Gastroesophageal sphincter (tissue), 4 donors: ENCODE results near the gene DGKQ. TPM values are rescaled to one million over a fixed set of nuclear protein-coding genes. Genes with fewer than 3 reads are reported as not detected.
A peak's percentile ranks its signal among the peaks of the same experiment; 100 is the strongest.
"Not testable (repeated sequence)": the region's sequence is repeated elsewhere in the genome, so short reads cannot be mapped to it uniquely, and the experiment has no call there.

ENCODE experiments used
- ATAC-seq: fragments of 150-250 bp; one replicate; pipeline ENCODE4 v1.9.1; 2016; ENCODE audit warnings: mild to moderate bottlenecking, moderate library complexity
- H3K27ac ChIP-seq, 4 donors: fragments of 200-600 bp; sonication (generic) in 3 of 4; 1 replicate in 3 of 4; 2 replicates in 1 of 4; pipeline ENCODE4 v1.5.1; 2016 to 2019
- H3K27me3 ChIP-seq: fragments of 200-600 bp; sonication (generic); one replicate; pipeline ENCODE4 v1.5.1; 2019
- H3K36me3 ChIP-seq, 2 donors: fragments of 200-600 bp; sonication (generic); one replicate each; pipeline ENCODE4 v1.5.1; 2019; ENCODE audit warnings: control low read depth in 1 of 2
- H3K4me1 ChIP-seq, 3 donors: fragments of 200-600 bp; sonication (generic); 1 replicate in 2 of 3; 2 replicates in 1 of 3; pipeline ENCODE4 v1.5.1; 2016 to 2019; ENCODE audit warnings: control low read depth in 2 of 3
- H3K4me3 ChIP-seq, 2 donors: fragments of 200-600 bp; sonication (generic); one replicate each; pipeline ENCODE4 v1.5.1; 2019; ENCODE audit warnings: mild to moderate bottlenecking in 1 of 2, moderate library complexity in 1 of 2
- H3K9me3 ChIP-seq, 3 donors: fragments of 200-600 bp; sonication (generic); one replicate each; pipeline ENCODE4 v1.5.1; 2017 to 2019; ENCODE audit warnings: control low read depth in 2 of 3
- EP300 ChIP-seq: sonication (generic); formaldehyde crosslinking; IDR thresholded peaks from one replicate; pipeline ENCODE4 v1.6.1; 2017; ENCODE audit warnings: antibody characterized with exemption, mild to moderate bottlenecking
- POLR2A ChIP-seq, 2 donors: fragments of 450-650 bp; IDR thresholded peaks; one replicate each; pipeline ENCODE4 v1.6.1; 2017; ENCODE audit warnings: antibody characterized with exemption in 2 of 2, mild to moderate bottlenecking in 2 of 2, moderate library complexity in 1 of 2
- POLR2AphosphoS5 ChIP-seq: sonication (generic); formaldehyde crosslinking; IDR thresholded peaks from one replicate; pipeline ENCODE4 v1.6.1; 2017; ENCODE audit warnings: antibody characterized with exemption
- WGBS, 2 donors: methylation state at CpG; one replicate each; pipeline ENCODE4 v1.1.5; 2018; ENCODE audit warnings: low coverage in 1 of 2; 5-methylcytosine and 5-hydroxymethylcytosine counted together
- total RNA-seq, 4 donors: library from RNA; depleted of rRNA; stranded (reverse); fragments of >200 nt; gene quantifications; one replicate each; pipeline ENCODE4 v1.1.0, GENCODE V29; 2016
- TF ChIP-seq, protein P1 (sequence below), 4 experiments: fragments of 200-600 bp in 2 of 4; fragments of 450-650 bp in 2 of 4; sonication (generic) in 1 of 4; IDR thresholded peaks; one replicate each; pipeline ENCODE4 v1.5.1; 2017 to 2019; ENCODE audit warnings: antibody characterized with exemption in 4 of 4, mild to moderate bottlenecking in 2 of 4, moderate library complexity in 2 of 4

DGKQ gene
- total RNA-seq, 4 donors from 2014 or later = 7.5 to 13.5 (median 9.3) TPM

DNA sequence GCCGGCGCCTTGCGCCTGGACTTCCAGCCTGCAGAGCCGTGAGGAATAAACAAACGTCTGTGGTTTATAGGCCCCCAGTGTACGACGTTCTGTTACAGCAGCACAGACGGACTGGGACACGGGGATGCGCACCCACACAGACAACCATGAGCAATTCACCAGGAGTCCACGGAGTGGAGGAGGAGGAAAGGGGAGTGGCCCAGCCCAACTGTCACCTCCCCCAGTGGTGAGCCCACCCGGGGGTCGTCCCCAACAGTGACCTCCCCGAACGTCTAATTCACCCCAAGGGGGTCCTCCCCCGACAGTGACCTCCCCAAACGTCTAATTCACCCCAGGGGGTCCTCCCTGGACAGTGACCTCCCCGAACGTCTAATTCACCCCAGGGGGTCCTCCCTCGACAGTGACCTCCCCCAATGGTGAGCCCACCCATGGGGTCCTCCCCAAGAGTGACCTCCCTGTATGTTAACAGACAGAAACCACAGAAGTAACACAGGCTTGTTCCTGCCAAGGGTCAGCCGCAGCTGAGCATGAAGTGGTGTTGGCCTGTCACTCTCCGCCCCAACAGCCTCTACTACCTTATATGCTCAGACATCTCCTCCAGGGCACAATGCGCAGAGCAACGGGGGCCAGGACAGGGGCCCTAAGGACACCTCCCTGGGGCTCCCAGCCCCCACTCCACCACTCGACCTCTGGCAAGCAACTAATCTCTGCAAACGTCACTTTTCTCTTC is 47.4 kb downstream of the DGKQ start:
- no peak for TF ChIP-seq POLR2AphosphoS5
- TF ChIP-seq, protein P1, sequence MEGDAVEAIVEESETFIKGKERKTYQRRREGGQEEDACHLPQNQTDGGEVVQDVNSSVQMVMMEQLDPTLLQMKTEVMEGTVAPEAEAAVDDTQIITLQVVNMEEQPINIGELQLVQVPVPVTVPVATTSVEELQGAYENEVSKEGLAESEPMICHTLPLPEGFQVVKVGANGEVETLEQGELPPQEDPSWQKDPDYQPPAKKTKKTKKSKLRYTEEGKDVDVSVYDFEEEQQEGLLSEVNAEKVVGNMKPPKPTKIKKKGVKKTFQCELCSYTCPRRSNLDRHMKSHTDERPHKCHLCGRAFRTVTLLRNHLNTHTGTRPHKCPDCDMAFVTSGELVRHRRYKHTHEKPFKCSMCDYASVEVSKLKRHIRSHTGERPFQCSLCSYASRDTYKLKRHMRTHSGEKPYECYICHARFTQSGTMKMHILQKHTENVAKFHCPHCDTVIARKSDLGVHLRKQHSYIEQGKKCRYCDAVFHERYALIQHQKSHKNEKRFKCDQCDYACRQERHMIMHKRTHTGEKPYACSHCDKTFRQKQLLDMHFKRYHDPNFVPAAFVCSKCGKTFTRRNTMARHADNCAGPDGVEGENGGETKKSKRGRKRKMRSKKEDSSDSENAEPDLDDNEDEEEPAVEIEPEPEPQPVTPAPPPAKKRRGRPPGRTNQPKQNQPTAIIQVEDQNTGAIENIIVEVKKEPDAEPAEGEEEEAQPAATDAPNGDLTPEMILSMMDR (IDR thresholded peaks at IDR 0.05) = no peak
- Histone ChIP-seq H3K4me1 (peaks cover 0 to 55% (median 13%) of the 10 kb centered on the region in 3 donors), H3K27me3 (no peaks in the 10 kb centered on the region), H3K4me3 (no peak overlapping the region), H3K36me3 (peaks cover 0 to 7% of the 10 kb centered on the region in 2 donors), H3K27ac (no peak overlapping the region), H3K9me3 (no peaks in the 10 kb centered on the region)
- WGBS, 2 donors = 76 to 87% methylated on average over 4 to 5 of the region's 26 CpGs
- no peak for ATAC-seq

DNA sequence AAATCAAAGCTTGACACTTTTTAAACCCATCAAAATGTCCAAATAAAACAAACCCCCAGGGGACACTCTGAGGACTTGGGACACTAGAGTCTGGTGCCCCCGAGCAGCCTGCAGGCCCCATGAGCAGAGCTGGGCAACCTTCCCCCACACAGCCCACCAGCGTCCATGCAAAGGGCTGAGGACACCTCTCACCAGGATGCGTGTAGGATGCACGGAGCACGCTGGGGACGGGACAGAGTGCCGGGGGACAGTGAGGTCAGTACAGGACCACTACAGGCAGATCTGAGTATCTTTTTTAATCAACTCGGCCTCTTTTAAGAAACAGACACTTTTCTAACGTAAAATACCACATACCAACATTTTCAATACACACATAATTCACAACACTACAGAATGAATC is 48.2 kb downstream of the DGKQ start:
- Histone ChIP-seq H3K4me3 (no peak overlapping the region), H3K36me3 (peaks cover 0 to 7% of the 10 kb centered on the region in 2 donors), H3K9me3 (no peaks in the 10 kb centered on the region), H3K4me1 (peaks cover 0 to 47% (median 9%) of the 10 kb centered on the region in 3 donors), H3K27ac (no peak overlapping the region), H3K27me3 (no peaks in the 10 kb centered on the region)
- TF ChIP-seq POLR2AphosphoS5 (no peak), POLR2A (IDR thresholded peaks at IDR 0.05) (no peak), EP300 (no peak)
- TF ChIP-seq, protein P1 (IDR thresholded peaks at IDR 0.05) = no peak
- ATAC-seq = no peak
- 65 to 100% methylated on average over 1 to 3 of the region's 9 CpGs for WGBS, 2 donors

DNA sequence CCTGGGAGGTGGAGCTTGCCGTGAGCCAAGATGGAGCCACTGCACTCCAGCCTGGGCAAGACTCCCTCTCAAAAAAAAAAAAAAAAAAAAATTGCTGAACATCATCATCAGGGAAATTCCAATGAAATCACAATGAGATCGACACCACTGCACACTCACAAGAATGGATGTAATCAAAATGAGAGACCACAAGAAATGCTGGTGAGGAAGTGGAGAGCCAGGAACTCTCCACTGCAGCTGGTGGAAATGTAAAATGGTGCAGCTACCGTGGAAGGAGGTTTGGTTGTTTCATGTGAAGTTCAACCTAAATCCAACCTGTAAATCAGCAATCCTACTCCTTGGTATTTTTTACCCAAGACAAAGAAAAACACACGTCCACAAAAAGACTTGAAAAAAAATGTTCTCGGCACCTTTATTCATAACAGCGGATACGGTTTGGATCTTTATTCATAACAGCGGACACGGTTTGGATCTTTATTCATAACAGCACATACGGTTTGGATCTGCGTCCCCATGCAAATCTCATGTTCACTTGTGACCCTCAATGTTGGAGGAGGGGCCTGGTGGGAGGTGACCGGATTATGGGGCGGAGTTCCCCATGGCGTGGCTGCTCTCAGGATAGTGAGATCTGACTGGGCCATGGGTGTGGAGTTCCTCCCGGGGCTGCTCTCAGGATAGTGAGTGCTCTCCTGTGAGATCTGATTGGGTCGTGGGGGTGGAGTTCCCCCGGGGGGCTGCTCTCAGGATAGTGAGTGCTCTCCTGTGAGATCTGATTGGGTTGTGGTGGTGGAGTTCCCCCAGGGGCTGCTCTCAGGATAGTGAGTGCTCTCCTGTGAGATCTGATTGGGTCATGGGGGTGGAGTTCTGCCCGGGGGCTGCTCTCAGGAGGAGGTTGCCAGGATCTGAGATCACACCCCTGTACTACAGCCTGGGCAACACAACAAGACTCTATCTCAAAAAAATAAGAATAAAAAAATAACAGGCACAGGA is 49.0 kb downstream of the DGKQ start:
- H3K4me3 ChIP-seq = no peak overlapping the region
- peaks cover 0 to 48% (median 7%) of the 10 kb centered on the region in 3 donors for H3K4me1 ChIP-seq
- WGBS, 2 donors = 78 to 79% methylated on average over 10 to 11 of the region's 18 CpGs
- peak; percentile 58 for ATAC-seq
- peaks cover 0 to 7% of the 10 kb centered on the region in 2 donors for H3K36me3 ChIP-seq
- TF ChIP-seq, protein P1 (IDR thresholded peaks at IDR 0.05) = no peak
- TF ChIP-seq EP300 (no peak), POLR2AphosphoS5 (no peak), POLR2A (IDR thresholded peaks at IDR 0.05) (no peak)
- H3K27me3 ChIP-seq = no peaks in the 10 kb centered on the region
- no peak overlapping the region for H3K27ac ChIP-seq
- no peaks in the 10 kb centered on the region for H3K9me3 ChIP-seq

DNA sequence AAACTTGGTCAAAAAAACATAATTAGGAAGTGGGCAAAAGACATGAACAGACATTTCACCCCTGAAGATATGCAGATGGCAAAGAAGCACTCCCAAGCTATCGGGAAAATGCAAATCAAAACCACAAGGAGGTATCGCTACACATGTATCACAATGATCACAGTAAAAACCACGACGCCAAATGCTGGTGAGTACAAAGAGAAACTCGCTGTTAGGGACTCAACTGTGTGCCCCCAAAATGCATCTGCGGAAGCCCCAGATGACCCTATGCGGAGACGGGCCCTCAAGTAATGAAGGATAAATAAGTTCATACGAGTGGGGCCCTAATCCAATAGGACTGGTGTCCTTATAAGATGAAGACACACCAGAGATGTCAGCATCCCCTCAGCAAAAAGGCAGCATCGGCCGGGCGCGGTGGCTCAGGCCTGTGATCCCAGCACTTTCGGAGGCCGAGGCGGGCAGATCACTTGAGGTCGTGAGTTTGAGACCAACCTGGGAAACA is 51.5 kb downstream of the DGKQ start:
- Histone ChIP-seq H3K36me3 (peaks cover 0 to 7% of the 10 kb centered on the region in 2 donors), H3K27me3 (no peaks in the 10 kb centered on the region), H3K4me3 (no peak overlapping the region), H3K9me3 (no peaks in the 10 kb centered on the region), H3K4me1 (peaks cover 0 to 33% (median 3%) of the 10 kb centered on the region in 3 donors), H3K27ac (no peak overlapping the region)
- WGBS, 2 donors = 90 to 94% methylated on average over 7 to 17 of the region's 17 CpGs
- no peak for ATAC-seq
- TF ChIP-seq POLR2A (IDR thresholded peaks at IDR 0.05) (no peak), EP300 (no peak), POLR2AphosphoS5 (no peak)
- TF ChIP-seq, protein P1 (IDR thresholded peaks at IDR 0.05) = no peak

DNA sequence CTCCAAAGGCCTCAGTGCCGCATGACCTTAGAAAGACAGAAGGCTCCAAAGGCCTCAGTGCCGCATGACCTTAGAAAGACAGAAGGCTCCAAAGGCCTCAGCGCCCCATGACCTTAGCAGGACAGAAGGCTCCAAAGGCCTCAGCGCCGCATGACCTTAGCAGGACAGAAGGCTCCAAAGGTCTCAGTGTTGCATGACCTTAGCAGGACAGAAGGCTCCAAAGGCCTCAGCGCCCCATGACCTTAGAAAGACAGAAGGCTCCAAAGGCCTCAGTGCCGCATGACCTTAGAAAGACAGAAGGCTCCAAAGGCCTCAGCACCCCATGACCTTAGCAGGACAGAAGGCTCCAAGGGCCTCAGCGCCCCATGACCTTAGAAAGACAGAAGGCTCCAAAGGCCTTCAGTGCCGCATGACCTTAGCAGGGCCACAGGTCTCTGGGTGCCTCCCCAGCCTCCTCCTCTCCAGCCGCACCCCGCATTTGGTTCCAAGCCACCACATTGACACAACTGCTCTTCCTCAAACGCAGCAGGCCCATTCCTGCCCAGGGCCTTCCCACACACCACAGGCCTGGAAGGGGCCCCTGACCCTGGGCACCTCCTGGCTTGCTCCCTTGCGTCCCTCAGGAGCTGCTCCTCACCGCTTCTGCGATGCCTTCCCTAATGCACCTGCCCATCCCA is 54.2 kb downstream of the DGKQ start:
- not testable (repeated sequence) for H3K36me3 ChIP-seq, H3K27ac ChIP-seq, H3K27me3 ChIP-seq, ATAC-seq, H3K9me3 ChIP-seq, H3K4me3 ChIP-seq
- H3K4me1 ChIP-seq = peaks cover 0 to 25% (median 0%) of the 10 kb centered on the region in 3 donors
- WGBS, 2 donors = 93 to 96% methylated on average over 3 to 7 of the region's 15 CpGs

DNA sequence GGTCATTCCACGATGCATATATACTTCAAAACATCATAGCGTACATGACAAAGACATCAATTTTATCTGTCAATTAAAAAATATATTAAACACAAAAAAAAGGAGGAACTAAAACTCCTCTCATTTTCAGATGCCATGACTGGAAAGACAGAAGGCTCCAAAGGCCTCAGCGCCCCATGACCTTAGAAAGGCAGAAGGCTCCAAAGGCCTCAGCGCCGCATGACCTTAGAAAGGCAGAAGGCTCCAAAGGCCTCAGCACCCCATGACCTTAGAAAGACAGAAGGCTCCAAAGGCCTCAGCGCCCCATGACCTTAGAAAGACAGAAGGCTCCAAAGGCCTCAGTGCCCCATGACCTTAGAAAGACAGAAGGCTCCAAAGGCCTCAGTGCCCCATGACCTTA is 54.8 kb downstream of the DGKQ start:
- whole genome bisulfite sequencing, 2 donors = 92 to 94% methylated on average over 5 of the region's 6 CpGs
- H3K4me3 ChIP-seq, H3K9me3 ChIP-seq, H3K27ac ChIP-seq, ATAC-seq, H3K36me3 ChIP-seq, H3K27me3 ChIP-seq: not testable (repeated sequence)
- H3K4me1 ChIP-seq = peaks cover 0 to 25% (median 0%) of the 10 kb centered on the region in 3 donors
